T-helper 1 cell (primary cell): Measurements from ENCODE around the gene CHST2.
A peak's percentile ranks its signal among the peaks of the same experiment; 100 is the strongest.

Experiments
- DNase-seq, 5 donors: peaks; one replicate each; pipeline ENCODE4 v3.0.0-alpha.2; 2012 to 2020

Gene CHST2

DNA sequence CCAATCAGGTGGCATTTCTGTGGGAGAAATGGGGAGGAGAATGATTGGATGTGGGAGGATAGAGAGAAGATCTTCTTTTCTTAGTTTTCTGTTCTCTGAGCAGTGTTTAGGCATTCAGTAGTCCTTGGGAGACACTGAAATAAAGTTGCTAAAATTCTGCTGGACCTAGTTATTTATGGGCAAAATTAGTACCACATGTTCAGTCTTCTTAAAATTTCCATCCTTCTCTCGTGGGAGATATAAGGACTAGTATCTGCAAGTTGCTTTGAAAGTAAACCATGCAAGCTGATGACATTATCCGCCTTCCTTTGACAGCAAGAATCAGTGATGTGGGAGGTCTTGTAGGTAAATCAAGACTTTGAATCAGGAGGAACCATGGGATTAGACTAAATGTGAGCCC is 19.9 kb upstream of the CHST2 start:
- DNase-seq: no peak

DNA sequence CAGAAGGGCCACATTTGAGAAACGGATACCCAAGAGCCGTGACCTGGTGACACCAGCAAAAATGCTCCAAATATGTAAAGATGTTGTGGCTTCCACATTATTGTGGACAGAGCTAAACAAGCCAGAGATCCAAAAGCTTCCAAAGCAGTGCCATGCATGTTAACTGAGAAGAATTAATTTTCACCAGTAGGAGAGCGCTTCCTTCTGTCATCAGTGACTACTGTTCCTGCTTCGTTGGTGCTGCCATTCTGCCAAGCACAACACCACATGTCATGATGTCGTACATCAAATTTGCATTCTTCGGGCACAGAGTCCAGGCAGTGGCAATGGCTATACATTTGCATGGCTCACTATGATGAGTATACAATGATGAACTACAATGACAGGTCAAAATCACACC is 19.1 kb upstream of the CHST2 start:
- DNase-seq: no peak

DNA sequence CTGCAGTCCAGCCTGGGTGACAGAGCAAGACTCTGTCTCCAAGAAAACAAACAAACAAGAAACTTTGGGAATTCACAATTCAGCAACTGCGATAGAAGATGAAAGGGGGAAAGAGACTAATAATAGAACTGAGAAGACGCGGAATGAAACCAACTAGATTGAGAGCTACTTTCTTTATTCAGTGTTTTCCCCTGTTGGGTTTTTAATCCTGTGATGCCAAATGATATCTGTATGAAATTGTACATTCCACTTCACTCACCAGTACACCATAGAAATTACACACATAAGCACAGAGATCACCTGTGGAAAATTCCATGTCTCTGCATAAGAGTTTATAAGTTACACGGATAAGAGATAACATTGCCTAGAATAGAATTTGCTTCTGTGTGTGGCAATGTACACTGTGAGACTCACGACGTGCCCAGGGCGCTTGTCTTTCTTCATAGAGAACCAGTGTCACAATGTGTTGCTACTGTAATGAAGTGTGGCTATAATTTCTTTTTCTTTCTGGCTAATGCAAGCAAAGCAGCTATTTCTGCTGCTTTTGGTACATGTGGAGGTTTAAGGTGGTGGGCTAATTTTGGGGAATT is 17.7 kb upstream of the CHST2 start:
- no peak for DNase-seq

DNA sequence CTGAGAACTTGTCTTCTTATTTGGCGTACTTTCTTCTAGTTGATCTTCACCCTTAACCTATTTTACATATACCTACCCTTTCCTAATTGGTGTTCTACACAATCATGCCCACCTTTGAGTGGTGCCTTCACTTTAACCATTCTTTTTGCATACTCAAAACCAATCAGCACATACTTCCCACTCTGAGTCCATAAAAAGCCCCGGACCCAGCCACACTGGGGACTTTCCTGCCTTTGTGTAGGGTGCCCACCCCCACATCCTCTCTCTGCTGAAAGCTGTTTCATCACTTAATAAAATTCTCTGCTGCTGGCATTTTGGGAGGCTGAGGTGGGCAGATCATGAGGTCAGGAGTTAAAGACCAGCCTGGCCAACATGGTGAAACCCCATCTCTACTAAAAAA is 15.9 kb upstream of the CHST2 start:
- no peak for DNase-seq

DNA sequence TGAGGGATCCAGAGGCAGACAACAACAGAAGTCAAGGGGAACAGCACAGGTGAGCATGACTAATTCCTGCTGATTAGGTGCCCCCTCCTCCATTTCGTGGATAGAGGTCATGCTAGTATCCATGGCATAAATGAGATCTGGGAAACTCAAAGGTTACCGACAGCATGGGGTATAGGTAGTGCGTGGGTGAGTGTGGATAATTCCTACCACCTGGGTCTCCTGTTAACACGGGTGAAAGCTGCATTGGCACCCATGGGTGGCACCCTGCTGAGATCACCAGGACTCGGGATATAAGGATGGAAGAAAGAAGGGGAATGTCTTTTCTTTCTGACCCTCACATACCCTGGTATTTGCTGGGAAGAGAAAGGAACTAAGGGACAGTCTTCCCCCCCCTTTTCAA is 14.4 kb upstream of the CHST2 start:
- DNase-seq: no peak

DNA sequence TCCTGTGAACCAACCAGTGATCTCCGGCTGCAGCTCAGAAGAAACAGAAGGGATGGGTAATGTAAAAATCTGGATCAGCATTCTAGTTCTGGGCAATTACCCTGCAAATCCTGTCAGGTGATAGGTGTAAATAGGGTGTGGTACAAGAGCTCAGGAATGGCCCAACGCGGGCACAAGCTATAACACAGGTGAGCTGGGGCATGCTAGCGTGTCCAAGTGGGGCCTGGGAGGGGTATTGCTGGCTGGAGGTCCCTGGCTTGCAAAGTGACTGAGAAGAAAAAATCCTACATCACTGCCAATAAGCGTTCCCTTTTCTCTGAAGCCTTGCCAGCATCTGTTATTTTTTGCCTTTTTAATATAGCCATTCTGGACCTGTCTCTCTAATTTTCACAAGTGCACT is 9.7 kb upstream of the CHST2 start:
- DNase-seq: no peak

DNA sequence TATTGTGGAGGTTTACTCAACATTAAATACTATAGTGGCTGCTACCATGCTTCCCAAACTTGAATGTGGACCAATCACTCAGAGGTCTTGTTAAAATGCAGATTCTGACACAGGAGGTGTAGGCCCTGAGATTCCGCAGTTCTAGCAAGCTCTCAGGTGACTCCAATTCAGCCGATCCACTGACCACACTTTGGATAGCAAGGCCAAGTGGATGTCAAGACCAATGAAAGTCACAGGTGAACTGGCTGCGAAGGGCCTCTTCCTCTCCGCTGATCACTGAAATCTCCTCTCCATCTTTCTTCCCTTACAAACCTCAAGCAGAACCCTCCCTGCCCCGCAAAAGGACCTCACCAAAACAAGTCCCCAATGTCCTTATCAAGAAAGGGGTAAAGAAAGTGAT is 9.2 kb upstream of the CHST2 start:
- DNase-seq: no peak

DNA sequence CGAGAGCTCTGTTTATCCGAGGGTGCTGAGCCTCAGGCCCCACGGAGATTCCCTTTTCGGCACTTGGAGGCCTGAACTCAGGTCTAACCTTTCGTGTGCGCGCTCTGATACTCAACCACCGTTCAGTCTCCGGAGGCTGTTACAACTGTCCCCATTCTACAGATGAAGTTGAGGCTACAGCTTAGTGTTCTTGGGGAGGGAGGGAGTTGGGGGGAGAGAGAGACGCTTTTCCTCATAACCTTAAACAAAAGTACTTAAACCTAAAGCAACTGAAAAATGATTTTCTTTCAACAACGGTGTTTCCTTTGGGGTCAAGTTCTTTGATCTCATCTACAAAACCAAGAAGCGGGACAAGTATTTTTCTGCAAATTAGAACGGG is 952 bp upstream of the CHST2 start:
- DNase-seq: no peak

DNA sequence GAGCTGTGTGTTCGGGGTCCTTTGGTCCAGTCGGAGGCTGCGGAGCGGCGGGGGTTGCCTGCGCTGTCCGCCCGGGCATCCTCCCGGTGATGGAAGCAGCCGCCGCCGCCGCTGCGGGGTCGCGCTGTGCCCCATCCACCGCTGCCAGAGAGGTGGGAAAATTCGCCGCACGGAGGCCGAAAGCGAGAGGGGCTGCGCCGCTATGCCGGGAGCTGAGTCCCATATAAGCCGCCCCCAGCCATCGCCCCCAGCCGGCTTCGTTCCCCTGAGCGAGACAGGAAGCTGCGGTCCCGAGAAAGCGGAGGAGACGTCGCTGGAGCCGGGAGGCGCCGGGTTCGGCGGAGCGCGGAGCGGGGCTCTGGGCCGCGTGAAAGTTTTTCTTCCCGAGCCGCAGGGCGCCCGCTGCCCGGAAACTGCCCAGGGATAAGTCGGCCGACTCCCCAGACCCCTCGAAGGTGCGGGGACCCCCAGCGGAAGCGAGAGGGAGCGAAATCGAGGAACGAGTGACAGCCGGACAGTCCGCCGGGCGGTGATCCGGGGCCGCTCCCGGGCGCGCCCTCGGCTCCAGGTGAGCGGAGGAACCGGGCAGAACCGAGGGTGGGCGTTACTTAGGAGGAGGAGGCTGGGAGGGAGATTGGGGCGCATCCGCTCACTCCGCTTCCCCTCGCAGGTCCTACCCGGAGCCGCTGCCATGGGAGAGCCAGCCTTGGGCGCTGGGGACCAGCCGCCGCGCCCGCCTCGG is 574 bp downstream of the CHST2 start:
- peak in 3 of 5 donors; percentile 15 to 52 (median 17) for DNase-seq

DNA sequence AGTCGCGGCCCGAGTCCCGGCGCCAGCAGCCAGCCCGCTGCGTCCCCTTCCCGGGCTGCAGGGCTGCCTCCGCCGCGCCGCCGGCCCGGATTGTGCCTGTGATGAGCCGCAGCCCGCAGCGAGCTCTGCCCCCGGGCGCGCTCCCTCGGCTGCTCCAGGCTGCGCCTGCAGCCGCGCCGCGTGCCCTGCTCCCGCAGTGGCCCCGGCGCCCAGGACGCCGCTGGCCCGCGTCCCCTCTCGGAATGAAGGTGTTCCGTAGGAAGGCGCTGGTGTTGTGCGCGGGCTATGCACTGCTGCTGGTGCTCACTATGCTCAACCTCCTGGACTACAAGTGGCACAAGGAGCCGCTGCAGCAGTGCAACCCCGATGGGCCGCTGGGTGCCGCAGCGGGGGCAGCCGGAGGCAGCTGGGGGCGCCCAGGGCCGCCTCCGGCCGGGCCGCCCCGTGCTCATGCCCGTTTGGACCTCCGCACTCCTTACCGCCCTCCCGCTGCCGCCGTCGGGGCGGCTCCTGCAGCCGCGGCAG is 1.2 kb downstream of the CHST2 start:
- DNase-seq: peak in 4 of 5 donors; percentile 6 to 68 (median 18)

DNA sequence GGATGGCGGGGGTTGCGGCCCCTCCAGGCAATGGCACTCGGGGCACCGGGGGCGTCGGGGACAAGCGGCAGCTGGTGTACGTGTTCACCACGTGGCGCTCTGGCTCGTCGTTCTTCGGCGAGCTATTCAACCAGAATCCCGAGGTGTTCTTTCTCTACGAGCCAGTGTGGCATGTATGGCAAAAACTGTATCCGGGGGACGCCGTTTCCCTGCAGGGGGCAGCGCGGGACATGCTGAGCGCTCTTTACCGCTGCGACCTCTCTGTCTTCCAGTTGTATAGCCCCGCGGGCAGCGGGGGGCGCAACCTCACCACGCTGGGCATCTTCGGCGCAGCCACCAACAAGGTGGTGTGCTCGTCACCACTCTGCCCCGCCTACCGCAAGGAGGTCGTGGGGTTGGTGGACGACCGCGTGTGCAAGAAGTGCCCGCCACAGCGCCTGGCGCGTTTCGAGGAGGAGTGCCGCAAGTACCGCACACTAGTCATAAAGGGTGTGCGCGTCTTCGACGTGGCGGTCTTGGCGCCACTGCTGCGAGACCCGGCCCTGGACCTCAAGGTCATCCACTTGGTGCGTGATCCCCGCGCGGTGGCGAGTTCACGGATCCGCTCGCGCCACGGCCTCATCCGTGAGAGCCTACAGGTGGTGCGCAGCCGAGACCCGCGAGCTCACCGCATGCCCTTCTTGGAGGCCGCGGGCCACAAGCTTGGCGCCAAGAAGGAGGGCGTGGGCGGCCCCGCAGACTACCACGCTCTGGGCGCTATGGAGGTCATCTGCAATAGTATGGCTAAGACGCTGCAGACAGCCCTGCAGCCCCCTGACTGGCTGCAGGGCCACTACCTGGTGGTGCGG is 1.9 kb downstream of the CHST2 start:
- peak; percentile 10 to 86 (median 23) for DNase-seq

DNA sequence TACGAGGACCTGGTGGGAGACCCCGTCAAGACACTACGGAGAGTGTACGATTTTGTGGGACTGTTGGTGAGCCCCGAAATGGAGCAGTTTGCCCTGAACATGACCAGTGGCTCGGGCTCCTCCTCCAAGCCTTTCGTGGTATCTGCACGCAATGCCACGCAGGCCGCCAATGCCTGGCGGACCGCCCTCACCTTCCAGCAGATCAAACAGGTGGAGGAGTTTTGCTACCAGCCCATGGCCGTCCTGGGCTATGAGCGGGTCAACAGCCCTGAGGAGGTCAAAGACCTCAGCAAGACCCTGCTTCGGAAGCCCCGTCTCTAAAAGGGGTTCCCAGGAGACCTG is 2.5 kb downstream of the CHST2 start:
- no peak for DNase-seq

DNA sequence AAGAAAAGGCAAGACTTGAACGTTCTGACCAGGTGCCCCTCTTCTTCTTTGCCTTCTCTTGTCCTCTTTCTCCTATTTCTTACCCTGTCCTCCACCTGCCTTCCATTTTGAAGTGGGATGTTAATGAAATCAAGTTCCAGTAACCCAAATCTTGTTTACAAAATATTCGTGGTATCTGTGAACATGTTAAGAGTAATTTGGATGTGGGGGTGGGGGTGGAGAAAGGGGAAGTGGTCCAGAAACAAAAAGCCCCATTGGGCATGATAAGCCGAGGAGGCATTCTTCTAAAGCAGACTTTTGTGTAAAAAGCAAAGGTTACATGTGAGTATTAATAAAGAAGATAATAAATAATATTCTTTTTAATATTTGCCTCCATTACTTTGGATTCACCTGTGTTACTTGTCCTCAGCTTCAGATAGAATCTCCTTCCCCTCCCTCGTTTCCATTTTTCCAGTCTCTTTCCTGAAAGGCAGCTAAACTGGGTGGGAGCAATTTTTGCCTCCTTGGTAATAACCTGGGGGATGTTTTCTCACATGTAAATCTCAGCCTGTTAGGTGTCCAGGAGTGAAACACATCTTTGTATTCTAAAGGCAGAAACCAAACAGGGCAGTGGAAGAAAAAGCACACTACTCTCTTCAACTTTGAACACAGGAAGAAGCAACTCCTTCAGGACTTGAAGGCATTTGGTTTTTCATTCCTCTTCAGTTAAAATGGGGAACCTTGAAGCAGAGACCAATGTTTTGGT is 3.2 kb downstream of the CHST2 start:
- no peak for DNase-seq

DNA sequence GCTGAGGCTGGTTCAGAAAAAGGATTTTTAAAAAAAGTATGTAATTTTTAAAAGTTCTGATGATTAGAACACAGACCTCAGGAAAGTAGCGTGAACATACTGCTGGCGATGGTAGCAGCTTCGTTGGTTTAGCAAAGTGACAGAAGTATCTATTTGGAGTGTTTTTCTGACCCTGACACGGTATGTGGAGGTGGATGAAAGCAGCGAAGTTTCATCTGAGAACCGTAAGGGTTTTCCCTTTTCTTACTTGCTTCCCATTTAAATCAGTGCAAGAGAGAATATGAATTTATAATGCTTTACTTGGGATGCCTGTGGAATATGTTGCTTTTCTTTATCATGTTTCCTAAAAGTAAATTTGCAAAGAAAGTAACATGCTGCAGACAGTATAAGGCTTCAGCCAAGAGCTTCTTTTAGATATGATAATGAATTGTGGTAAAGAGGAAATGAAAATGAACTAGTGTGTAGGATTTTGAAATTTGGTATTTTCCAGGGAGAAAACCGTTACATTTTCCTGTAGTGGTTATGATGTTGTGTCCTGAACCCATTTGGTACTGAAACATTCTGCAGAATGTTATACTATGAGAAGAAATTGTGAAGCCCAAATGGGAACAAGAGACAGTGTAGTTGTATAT is 3.9 kb downstream of the CHST2 start:
- no peak for DNase-seq

DNA sequence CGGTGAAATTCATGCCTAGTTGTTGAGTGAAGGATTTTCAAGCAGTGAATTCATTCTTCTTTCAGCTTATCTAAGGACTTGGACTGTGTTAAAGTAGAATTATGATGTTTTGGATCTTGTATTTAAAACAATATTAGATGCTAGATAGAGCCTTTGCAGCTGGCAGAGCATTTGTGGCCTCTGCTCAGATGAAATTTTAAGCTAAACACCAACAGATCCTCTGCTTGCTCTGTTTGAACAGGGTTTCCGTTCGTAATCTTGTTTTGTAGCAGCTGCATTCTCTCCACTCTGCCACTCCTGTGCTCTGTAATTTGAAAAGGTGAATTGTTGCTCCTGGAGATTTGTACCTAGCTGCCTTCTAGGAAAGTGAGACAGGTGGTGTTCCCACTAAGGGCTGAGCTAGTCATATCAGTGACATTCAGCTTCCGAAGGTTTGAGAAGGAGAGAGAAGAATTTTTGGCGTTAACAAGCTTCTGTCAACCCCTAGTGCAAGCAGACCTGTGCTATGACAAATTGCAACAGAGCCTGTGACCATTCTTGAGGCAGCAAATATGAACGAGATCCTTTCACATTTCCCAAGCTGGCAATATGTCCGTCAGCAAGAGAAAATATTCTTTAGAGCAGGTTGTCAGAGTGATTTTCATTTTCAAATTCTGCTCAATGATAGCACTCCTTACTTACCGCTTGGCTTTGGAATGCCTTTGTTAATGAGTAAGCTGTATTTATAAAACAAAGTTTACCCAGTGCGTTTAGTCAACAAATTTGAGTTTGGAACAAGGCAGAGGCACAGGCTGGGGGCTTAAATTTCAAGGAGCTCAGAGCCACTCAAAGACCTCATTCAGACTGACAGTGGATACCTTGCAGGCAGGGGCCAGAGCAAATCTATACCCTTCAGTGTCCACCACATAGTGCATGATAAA is 5.3 kb downstream of the CHST2 start:
- DNase-seq: no peak

DNA sequence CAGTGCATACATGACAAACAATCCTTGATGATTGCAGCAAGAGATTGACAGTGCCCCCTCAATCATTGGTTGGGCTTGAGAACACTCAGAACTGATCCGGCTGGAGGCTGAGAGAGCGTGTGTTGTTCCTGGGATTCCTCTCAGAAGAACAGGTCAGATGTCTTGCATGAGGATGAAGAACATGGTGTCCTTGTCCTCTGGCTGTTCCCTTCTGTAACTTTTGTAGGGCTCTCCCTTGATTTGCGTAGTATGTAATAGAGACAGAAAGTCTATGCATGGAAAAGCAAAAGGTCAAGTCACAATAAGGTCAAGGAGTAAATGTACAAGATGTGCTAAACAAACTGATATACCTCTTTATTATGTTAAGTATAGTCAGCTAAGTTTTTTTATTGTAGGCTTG is 8.2 kb downstream of the CHST2 start:
- DNase-seq: no peak

DNA sequence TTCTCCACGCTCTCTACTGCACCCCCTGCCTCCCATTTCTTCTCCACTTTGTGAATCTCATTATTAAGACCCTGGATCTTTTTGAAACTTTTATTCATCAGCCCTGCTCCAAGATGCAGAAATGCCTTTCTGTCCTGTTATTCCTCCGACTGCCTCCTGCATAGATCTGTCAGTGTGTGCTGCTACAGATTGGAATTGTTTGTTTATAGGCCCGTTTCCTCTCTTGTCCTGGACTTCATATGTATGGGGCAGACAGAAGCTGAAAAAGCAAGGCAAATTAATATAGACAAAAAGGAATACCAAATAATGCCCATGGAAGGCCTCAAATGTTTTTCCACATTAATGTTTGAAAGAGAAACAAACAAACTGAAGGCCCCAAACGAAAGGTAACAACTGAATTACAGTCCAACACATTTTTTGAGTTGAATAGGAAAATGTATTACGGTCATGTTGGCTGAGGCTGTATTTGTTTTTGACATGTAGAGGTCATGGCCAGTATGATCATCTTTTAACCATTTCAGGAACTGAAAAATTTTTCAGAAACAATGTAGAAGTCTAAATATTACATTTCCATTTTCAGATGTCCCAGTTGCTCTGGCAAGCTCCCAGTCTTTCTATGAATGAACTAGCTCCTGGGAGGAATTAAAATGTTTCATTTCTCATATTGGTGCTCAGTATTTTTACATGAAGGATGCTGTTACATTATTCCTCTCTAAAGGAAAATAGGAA is 8.8 kb downstream of the CHST2 start:
- no peak for DNase-seq

DNA sequence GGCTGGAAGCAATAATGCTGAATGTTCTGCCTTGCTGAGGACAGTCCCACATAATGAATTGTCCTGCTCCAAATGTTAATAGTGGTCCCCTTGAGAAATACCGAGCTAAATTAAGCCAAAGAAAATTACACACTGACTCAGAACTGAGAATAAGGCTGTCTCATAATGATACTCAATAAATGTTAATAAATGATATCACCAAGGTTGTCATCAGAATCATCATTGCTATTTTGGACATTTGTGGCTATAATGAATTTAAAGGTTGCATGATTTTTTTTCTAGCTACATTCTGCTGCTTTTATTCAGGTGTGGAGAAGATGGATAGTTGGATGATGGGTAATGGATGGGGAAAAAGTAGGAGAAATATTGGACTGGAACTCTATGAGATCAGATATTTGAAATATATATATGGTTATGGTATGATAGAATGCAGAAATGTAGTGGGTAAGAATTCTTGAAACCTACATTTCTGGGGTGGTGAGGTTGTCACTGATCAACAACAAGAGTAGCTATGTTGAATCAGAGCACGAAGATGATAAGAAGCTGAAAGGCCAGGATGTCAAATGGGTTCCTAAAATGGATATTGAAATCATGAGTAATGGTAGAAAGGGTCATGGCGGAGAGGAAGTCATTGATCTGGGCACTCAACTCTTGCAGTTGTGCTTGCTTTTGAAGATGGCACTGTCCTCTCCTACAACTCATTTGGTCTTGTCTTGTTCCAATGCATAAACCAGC is 12.8 kb downstream of the CHST2 start:
- DNase-seq: no peak

DNA sequence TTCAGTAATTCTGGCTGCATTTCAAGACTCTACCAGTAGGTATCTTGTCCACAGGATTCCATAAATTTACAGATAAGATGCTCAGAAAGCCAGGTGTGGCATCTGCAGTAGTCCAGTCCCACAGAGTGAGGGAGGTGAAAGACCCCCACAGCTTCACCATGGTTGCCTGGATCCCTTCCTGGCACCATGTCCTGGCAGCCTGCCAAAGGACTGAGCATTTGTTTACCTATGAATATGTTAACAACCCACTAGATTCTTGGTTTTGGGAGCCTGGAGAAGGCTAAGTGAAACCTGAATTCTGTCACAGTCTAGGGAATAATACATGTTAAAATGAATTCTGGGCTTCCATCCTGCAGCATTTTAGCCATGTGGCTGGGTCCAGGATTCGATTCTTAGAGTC is 14.9 kb downstream of the CHST2 start:
- no peak for DNase-seq

DNA sequence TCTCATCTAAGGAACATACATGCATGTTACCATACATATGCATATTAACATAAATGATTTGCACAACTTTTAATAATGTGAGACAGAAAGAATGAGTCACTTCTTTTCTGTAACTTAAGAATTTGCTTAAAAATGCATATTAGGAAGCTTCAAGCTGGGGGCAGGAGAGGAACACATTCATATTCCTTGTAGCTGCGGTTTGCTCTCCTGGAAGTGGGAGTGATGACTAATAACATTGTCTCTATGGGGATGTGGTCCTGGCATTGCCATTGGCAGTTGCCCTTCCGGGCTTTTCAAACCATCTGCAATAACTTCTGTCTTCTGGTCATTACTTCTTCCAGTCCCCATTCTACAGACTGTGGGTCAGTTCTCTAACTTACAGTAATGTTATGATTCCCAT is 15.6 kb downstream of the CHST2 start:
- peak in 1 of 5 donors; percentile 15 for DNase-seq
